ENCODE data around the gene SYTL5. TPM values are rescaled to one million over a fixed set of nuclear protein-coding genes. Genes with fewer than 3 reads are reported as not detected.

The SYTL5 gene
- polyA plus RNA-seq, 1 donor (not counting 4 experiments of a cell fraction or from before 2014, with no cell fraction given), result 0.09 TPM

DNA sequence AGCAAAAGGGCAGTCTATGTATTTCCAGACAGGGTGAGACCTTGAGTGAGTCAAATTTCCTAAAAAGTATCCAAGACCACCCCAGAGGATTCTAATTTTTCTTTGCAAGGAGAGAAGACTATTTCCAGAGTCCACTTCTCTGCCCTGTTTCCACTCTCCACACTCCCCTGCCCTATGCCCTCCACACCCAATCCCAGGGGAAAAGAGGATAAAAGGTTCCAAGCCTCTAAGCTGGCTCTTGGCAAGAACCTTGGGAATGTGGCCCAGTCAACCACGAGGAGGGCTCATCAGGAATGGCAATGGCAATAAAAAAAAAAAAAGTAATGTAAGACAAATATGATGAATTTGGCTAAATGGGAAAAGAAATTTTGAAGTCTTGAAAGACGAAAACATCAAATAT is 148.5 kb downstream of the SYTL5 start:
- no peaks in the 10 kb centered on the region for H4K20me1 ChIP-seq (ENCODE audit: control insufficient read depth, extremely low read depth, insufficient read depth, low read length)
- H3K79me2 ChIP-seq (ENCODE audit: control insufficient read depth, insufficient read depth, low read length), result no peaks in the 10 kb centered on the region
- no peak overlapping the region for H2AFZ ChIP-seq (ENCODE audit: control insufficient read depth, low read length)
- H3K4me2 ChIP-seq (ENCODE audit: control insufficient read depth, extremely low read depth, insufficient read depth, low read depth, low read length), result no peak overlapping the region
- H3K27me3 ChIP-seq (ENCODE audit: control insufficient read depth, extremely low read depth, insufficient read depth, low read length), result no peaks in the 10 kb centered on the region
- H3K9me1 ChIP-seq (ENCODE audit: control insufficient read depth, extremely low read depth, insufficient read depth, low read length), result no peaks in the 10 kb centered on the region
- no peaks in the 10 kb centered on the region for H3K4me1 ChIP-seq (ENCODE audit: control insufficient read depth, extremely low read depth, insufficient read depth, low read length)
- FAIRE-seq, result no peak
- H3K36me3 ChIP-seq (ENCODE audit: control insufficient read depth in 2 of 2, extremely low read depth in 1 of 2, insufficient read depth in 2 of 2, low read length in 2 of 2), result no peaks in the 10 kb centered on the region
- DNase-seq (ENCODE audit: low read depth, low spot score), result no peak
- H3K4me3 ChIP-seq (ENCODE audit: control insufficient read depth in 2 of 3, extremely low read depth in 1 of 3, insufficient read depth in 2 of 3, low read depth in 1 of 3, low read length in 3 of 3), result no peak overlapping the region
- no peaks in the 10 kb centered on the region for H3K9me3 ChIP-seq (ENCODE audit: control insufficient read depth, low read depth, low read length)
- dilution Hi-C loops (cut with MboI; ENCODE audit: extremely low pct_ligation_motif_present, low sequenced_read_pairs), result no loop called here
- TF ChIP-seq EZH2 (IDR thresholded peaks at IDR 0.05; ENCODE audit: low read length), result no peak
- TF ChIP-seq, protein P1, sequence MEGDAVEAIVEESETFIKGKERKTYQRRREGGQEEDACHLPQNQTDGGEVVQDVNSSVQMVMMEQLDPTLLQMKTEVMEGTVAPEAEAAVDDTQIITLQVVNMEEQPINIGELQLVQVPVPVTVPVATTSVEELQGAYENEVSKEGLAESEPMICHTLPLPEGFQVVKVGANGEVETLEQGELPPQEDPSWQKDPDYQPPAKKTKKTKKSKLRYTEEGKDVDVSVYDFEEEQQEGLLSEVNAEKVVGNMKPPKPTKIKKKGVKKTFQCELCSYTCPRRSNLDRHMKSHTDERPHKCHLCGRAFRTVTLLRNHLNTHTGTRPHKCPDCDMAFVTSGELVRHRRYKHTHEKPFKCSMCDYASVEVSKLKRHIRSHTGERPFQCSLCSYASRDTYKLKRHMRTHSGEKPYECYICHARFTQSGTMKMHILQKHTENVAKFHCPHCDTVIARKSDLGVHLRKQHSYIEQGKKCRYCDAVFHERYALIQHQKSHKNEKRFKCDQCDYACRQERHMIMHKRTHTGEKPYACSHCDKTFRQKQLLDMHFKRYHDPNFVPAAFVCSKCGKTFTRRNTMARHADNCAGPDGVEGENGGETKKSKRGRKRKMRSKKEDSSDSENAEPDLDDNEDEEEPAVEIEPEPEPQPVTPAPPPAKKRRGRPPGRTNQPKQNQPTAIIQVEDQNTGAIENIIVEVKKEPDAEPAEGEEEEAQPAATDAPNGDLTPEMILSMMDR (optimal IDR thresholded peaks at IDR 0.05 in 1 of 3, IDR thresholded peaks at IDR 0.05 in 1 of 3, conservative IDR thresholded peaks at IDR 0.05 in 1 of 3; ENCODE audit: extremely low read depth in 1 of 3, insufficient read depth in 2 of 3, low read length in 3 of 3), result no peak
- no peak overlapping the region for H3K27ac ChIP-seq (ENCODE audit: control insufficient read depth, insufficient read depth, low read length)
- H3K9ac ChIP-seq (ENCODE audit: control insufficient read depth, extremely low read depth, insufficient read depth, low read length), result no peak overlapping the region

DNA sequence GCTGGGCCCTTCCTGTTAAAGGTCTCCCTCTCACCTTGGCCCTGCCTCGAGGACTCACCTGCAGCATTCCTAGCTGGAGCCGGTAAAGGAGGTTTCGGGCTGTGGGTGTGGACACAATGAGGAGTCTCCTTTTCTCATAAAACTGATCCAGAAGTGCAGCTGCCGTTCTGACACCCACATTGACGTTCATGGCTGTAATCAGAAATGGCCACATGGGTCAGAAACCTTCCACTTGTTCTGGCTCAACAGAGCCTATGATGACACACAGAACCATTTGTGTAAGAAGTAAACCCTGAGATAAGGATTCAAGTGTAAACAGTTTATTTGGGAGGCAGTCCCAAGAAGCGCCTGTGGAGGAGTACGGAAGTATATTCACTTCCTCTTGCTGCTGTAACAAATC is 150.5 kb downstream of the SYTL5 start:
- H3K4me2 ChIP-seq (ENCODE audit: control insufficient read depth, extremely low read depth, insufficient read depth, low read depth, low read length), result no peak overlapping the region
- H2AFZ ChIP-seq (ENCODE audit: control insufficient read depth, low read length), result no peak overlapping the region
- no peak overlapping the region for H3K4me3 ChIP-seq (ENCODE audit: control insufficient read depth in 2 of 3, extremely low read depth in 1 of 3, insufficient read depth in 2 of 3, low read depth in 1 of 3, low read length in 3 of 3)
- H3K27me3 ChIP-seq (ENCODE audit: control insufficient read depth, extremely low read depth, insufficient read depth, low read length), result no peaks in the 10 kb centered on the region
- no peaks in the 10 kb centered on the region for H4K20me1 ChIP-seq (ENCODE audit: control insufficient read depth, extremely low read depth, insufficient read depth, low read length)
- no peaks in the 10 kb centered on the region for H3K9me1 ChIP-seq (ENCODE audit: control insufficient read depth, extremely low read depth, insufficient read depth, low read length)
- no peaks in the 10 kb centered on the region for H3K79me2 ChIP-seq (ENCODE audit: control insufficient read depth, insufficient read depth, low read length)
- H3K9ac ChIP-seq (ENCODE audit: control insufficient read depth, extremely low read depth, insufficient read depth, low read length), result no peak overlapping the region
- FAIRE-seq, result no peak
- dilution Hi-C loops (cut with MboI; ENCODE audit: extremely low pct_ligation_motif_present, low sequenced_read_pairs), result no loop called here
- H3K27ac ChIP-seq (ENCODE audit: control insufficient read depth, insufficient read depth, low read length), result no peak overlapping the region
- no peak for DNase-seq (ENCODE audit: low read depth, low spot score)
- H3K9me3 ChIP-seq (ENCODE audit: control insufficient read depth, low read depth, low read length), result no peaks in the 10 kb centered on the region
- TF ChIP-seq EZH2 (IDR thresholded peaks at IDR 0.05; ENCODE audit: low read length), result no peak
- TF ChIP-seq, protein P1 (optimal IDR thresholded peaks at IDR 0.05 in 1 of 3, IDR thresholded peaks at IDR 0.05 in 1 of 3, conservative IDR thresholded peaks at IDR 0.05 in 1 of 3; ENCODE audit: extremely low read depth in 1 of 3, insufficient read depth in 2 of 3, low read length in 3 of 3), result no peak
- H3K36me3 ChIP-seq (ENCODE audit: control insufficient read depth in 2 of 2, extremely low read depth in 1 of 2, insufficient read depth in 2 of 2, low read length in 2 of 2), result peaks cover 0 to 2% of the 10 kb centered on the region in 2 experiments
- no peaks in the 10 kb centered on the region for H3K4me1 ChIP-seq (ENCODE audit: control insufficient read depth, extremely low read depth, insufficient read depth, low read length)
